HepG2 (cell line): ENCODE measurements around the gene RALB. TPM values are rescaled to one million over a fixed set of nuclear protein-coding genes. Genes with fewer than 3 reads are reported as not detected.

Experiments used
- ARHGAP35 ChIP-seq: sonication (generic); formaldehyde crosslinking; IDR thresholded peaks from 2 replicates; pipeline ENCODE4 v1.9.0; 2022; ENCODE audit warnings: mild to moderate bottlenecking, inconsistent platforms, moderate library complexity, missing genetic modification reagents, borderline replicate concordance
- BRCA1 ChIP-seq: sonication (generic); formaldehyde crosslinking; IDR thresholded peaks from 2 replicates; pipeline ENCODE4 v1.4.0; 2020; ENCODE audit warnings: missing genetic modification reagents
- CCDC6 ChIP-seq: sonication (generic); formaldehyde crosslinking; IDR thresholded peaks from 2 replicates; pipeline ENCODE4 v1.8.1; 2022; ENCODE audit warnings: mild to moderate bottlenecking, missing genetic modification reagents, moderate library complexity
- FOSL2 ChIP-seq: sonication (generic); formaldehyde crosslinking; IDR thresholded peaks from 2 replicates; pipeline ENCODE4 v1.4.0; 2020; ENCODE audit warnings: missing genetic modification reagents
- GABPA ChIP-seq, 2 experiments: IDR thresholded peaks; 2 replicates each; pipeline ENCODE4 v1.6.1; 2011 to 2016; ENCODE audit warnings: low read depth in 2 of 2, low read length in 1 of 2, missing biosample characterization in 1 of 2, missing genetic modification characterization in 1 of 2
- GTF3A ChIP-seq: sonication (generic); formaldehyde crosslinking; conservative IDR thresholded peaks from 2 replicates; pipeline ENCODE4 v1.4.0; 2020; ENCODE audit warnings: mild to moderate bottlenecking, missing genetic modification reagents
- HNRNPLL ChIP-seq: fragments of 200-400 bp; formaldehyde crosslinking; IDR thresholded peaks from 2 replicates; pipeline ENCODE4 v1.6.1; 2017; ENCODE audit warnings: mild to moderate bottlenecking, low read depth, low read length; ENCODE audit not compliant: poor library complexity, severe bottlenecking
- KLF13 ChIP-seq: sonication (generic); formaldehyde crosslinking; IDR thresholded peaks from 2 replicates; pipeline ENCODE4 v1.4.0; 2020; ENCODE audit warnings: mild to moderate bottlenecking, missing genetic modification reagents
- NFKB2 ChIP-seq: sonication (generic); formaldehyde crosslinking; IDR thresholded peaks from 2 replicates; pipeline ENCODE4 v1.4.0; 2020; ENCODE audit warnings: missing genetic modification reagents, borderline replicate concordance
- SMYD3 ChIP-seq: sonication (generic); formaldehyde crosslinking; IDR thresholded peaks from 2 replicates; pipeline ENCODE4 v1.8.1; 2023; ENCODE audit warnings: mild to moderate bottlenecking, missing genetic modification reagents
- TARDBP ChIP-seq: sonication (generic); formaldehyde crosslinking; IDR thresholded peaks from 2 replicates; pipeline ENCODE4 v1.8.0; 2022; ENCODE audit warnings: mild to moderate bottlenecking, missing genetic modification reagents
- ZNF20 ChIP-seq: sonication (generic); formaldehyde crosslinking; IDR thresholded peaks from 2 replicates; pipeline ENCODE4 v1.4.0; 2020; ENCODE audit warnings: mild to moderate bottlenecking, moderate library complexity, missing genetic modification reagents
- ZNF343 ChIP-seq: sonication (generic); formaldehyde crosslinking; IDR thresholded peaks from 2 replicates; pipeline ENCODE4 v1.4.0; 2020; ENCODE audit warnings: mild to moderate bottlenecking, missing genetic modification reagents
- polyA plus RNA-seq, 8 experiments: library from polyadenylated mRNA; depleted of rRNA in 3 of 8; stranded (reverse) in 7 of 8; unstranded in 1 of 8; fragments of >200 nt; fragmentation: Illumina TruSeq in 4 of 8; extraction: Trizol in 4 of 8; gene quantifications; 2 replicates each; pipeline versions ENCODE4 v1.2.1 to v1.2.3, GENCODE V29; 2011 to 2016; ENCODE audit warnings: low read depth in 4 of 8, missing spikeins in 1 of 8, mixed read lengths in 1 of 8; ENCODE audit not compliant: insufficient read depth in 1 of 8
- total RNA-seq, 5 experiments: library from RNA; depleted of rRNA; stranded (reverse); fragments of >200 nt; fragmentation: Illumina TruSeq; extraction: Trizol; gene quantifications; 2 replicates each; pipeline ENCODE4 v1.2.3, GENCODE V29; 2016; ENCODE audit warnings: low read depth in 1 of 5
- TF ChIP-seq, protein P1 (sequence below): sonication (generic); IDR thresholded peaks from 2 replicates; pipeline ENCODE4 v1.6.1; 2016; ENCODE audit warnings: low read depth, borderline replicate concordance
- TF ChIP-seq, protein P2 (sequence below): sonication (generic); formaldehyde crosslinking; IDR thresholded peaks from 2 replicates; pipeline ENCODE4 v1.5.0; 2020; ENCODE audit warnings: mild to moderate bottlenecking, missing genetic modification reagents, borderline replicate concordance
- TF ChIP-seq, protein P3 (sequence below): IDR thresholded peaks from 2 replicates; pipeline ENCODE4 v1.6.1; 2016; ENCODE audit warnings: low read depth, missing genetic modification reagents, missing compliant biosample characterization
- TF ChIP-seq, protein P4 (sequence below): sonication (generic); formaldehyde crosslinking; IDR thresholded peaks from 2 replicates; pipeline ENCODE4 v1.8.0; 2022; ENCODE audit warnings: mild to moderate bottlenecking, missing genetic modification reagents; ENCODE audit not compliant: insufficient replicate concordance

RALB gene
- total and polyA plus RNA-seq, 2 of the 13 experiments (the other 11 are each of a cell fraction or from before 2014, with no cell fraction given): 37.8 to 43.2 TPM

DNA sequence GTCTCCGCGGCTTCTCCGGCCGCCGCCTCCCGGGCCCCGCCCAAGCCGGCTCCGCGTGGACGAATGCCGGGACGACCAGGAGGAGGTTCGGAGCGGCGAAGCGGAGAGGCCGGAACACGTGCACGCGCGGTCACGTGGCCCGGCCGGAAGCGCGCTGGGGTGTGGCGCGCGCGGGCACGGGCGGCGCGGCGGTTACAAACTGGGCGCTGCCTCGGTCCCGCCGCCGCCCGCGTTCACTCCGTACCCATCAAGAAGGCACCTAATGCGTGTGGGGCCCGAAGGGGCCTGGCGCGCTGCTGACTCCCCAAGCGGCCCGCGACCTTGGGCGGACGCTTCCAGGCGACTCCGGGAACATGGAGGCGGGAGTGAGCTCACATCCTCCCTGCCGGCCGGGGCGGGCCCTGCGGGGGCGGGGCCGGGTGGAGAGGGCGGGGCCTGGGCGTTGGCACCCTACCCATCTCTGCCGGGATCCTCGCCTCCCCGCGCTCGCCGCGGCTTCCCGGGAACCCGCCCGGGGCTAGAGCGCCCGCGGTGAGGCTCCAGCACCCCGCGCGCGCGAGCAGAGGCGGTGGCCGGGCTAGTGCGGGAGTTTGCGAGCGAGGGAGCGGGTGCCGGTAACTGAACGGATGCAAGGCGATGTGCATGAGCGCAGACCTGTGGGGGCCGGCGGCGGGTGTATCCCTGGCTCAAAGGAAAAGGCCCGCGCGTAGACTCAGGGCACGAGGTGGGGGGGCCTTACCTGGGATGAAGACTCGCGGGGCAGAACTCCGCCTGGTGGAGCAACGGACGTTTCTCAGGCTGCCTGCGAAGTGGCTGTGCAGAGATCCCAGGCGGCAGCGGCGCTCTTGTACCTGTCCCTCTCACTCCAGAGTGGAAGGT is 29.4 kb upstream of the RALB start, which contains the start of gene TMEM185B (continued):
- TF ChIP-seq GABPA (IDR thresholded peaks at IDR 0.05; ENCODE audit: low read depth, low read length) (peak; percentile 45), GABPA (CRISPR knock-in tag; IDR thresholded peaks at IDR 0.05; ENCODE audit: low read depth) (peak; percentile 42; the same call in 1 of the 2 replicates), BRCA1 (no peak), ZNF20 (no peak), NFKB2 (CRISPR knock-in tag) (no peak), GTF3A (CRISPR knock-in tag) (no peak), SMYD3 (CRISPR knock-in tag) (no peak), CCDC6 (CRISPR knock-in tag) (no peak), HNRNPLL (peak; percentile 45), ARHGAP35 (CRISPR knock-in tag) (no peak), ZNF343 (CRISPR knock-in tag) (no peak), FOSL2 (CRISPR knock-in tag) (0 out of 2 replicates have a peak, but pooled peaks have one; percentile 5), TARDBP (CRISPR knock-in tag) (no peak), KLF13 (no peak)
- TF ChIP-seq, protein P1, sequence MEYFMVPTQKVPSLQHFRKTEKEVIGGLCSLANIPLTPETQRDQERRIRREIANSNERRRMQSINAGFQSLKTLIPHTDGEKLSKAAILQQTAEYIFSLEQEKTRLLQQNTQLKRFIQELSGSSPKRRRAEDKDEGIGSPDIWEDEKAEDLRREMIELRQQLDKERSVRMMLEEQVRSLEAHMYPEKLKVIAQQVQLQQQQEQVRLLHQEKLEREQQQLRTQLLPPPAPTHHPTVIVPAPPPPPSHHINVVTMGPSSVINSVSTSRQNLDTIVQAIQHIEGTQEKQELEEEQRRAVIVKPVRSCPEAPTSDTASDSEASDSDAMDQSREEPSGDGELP: no peak
- TF ChIP-seq, protein P2, sequence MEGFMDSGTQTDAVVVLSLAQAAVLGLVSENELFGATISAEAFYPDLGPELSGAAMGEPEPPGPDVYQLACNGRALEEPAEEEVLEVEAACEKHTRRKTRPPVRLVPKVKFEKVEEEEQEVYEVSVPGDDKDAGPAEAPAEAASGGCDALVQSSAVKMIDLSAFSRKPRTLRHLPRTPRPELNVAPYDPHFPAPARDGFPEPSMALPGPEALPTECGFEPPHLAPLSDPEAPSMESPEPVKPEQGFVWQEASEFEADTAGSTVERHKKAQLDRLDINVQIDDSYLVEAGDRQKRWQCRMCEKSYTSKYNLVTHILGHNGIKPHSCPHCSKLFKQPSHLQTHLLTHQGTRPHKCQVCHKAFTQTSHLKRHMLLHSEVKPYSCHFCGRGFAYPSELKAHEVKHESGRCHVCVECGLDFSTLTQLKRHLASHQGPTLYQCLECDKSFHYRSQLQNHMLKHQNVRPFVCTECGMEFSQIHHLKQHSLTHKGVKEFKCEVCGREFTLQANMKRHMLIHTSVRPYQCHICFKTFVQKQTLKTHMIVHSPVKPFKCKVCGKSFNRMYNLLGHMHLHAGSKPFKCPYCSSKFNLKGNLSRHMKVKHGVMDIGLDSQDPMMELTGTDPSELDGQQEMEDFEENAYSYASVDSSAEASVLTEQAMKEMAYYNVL: no peak
- TF ChIP-seq, protein P3, sequence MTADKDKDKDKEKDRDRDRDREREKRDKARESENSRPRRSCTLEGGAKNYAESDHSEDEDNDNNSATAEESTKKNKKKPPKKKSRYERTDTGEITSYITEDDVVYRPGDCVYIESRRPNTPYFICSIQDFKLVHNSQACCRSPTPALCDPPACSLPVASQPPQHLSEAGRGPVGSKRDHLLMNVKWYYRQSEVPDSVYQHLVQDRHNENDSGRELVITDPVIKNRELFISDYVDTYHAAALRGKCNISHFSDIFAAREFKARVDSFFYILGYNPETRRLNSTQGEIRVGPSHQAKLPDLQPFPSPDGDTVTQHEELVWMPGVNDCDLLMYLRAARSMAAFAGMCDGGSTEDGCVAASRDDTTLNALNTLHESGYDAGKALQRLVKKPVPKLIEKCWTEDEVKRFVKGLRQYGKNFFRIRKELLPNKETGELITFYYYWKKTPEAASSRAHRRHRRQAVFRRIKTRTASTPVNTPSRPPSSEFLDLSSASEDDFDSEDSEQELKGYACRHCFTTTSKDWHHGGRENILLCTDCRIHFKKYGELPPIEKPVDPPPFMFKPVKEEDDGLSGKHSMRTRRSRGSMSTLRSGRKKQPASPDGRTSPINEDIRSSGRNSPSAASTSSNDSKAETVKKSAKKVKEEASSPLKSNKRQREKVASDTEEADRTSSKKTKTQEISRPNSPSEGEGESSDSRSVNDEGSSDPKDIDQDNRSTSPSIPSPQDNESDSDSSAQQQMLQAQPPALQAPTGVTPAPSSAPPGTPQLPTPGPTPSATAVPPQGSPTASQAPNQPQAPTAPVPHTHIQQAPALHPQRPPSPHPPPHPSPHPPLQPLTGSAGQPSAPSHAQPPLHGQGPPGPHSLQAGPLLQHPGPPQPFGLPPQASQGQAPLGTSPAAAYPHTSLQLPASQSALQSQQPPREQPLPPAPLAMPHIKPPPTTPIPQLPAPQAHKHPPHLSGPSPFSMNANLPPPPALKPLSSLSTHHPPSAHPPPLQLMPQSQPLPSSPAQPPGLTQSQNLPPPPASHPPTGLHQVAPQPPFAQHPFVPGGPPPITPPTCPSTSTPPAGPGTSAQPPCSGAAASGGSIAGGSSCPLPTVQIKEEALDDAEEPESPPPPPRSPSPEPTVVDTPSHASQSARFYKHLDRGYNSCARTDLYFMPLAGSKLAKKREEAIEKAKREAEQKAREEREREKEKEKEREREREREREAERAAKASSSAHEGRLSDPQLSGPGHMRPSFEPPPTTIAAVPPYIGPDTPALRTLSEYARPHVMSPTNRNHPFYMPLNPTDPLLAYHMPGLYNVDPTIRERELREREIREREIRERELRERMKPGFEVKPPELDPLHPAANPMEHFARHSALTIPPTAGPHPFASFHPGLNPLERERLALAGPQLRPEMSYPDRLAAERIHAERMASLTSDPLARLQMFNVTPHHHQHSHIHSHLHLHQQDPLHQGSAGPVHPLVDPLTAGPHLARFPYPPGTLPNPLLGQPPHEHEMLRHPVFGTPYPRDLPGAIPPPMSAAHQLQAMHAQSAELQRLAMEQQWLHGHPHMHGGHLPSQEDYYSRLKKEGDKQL (CRISPR knock-in tag): no peak
- TF ChIP-seq, protein P4, sequence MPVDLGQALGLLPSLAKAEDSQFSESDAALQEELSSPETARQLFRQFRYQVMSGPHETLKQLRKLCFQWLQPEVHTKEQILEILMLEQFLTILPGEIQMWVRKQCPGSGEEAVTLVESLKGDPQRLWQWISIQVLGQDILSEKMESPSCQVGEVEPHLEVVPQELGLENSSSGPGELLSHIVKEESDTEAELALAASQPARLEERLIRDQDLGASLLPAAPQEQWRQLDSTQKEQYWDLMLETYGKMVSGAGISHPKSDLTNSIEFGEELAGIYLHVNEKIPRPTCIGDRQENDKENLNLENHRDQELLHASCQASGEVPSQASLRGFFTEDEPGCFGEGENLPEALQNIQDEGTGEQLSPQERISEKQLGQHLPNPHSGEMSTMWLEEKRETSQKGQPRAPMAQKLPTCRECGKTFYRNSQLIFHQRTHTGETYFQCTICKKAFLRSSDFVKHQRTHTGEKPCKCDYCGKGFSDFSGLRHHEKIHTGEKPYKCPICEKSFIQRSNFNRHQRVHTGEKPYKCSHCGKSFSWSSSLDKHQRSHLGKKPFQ: no peak
